Natural killer cell (primary cell): Measurements from ENCODE around the gene RNU2-63P. TPM values are rescaled to one million over a fixed set of nuclear protein-coding genes. Genes with fewer than 3 reads are reported as not detected.

Experiments used
- ATAC-seq, 3 donors: fragments of 150-1000 bp in 2 of 3; fragments of 200-7000 bp in 1 of 3; cut with Tn5 transposase; 1 replicate in 1 of 3; 2 replicates in 2 of 3; pipeline ENCODE4 v1.10.0; 2021; ENCODE audit warnings: mild to moderate bottlenecking in 2 of 3, moderate library complexity in 2 of 3
- DNase-seq, 2 donors: peaks; one replicate each; pipeline versions ENCODE4 v3.0.0 to v3.0.0-alpha.2; 2013 to 2021; ENCODE audit warnings: mixed read lengths in 1 of 2
- H3K27ac ChIP-seq: one replicate; pipeline ENCODE4 v1.5.1; 2013; ENCODE audit warnings: mild to moderate bottlenecking, low read length
- H3K27me3 ChIP-seq: one replicate; pipeline ENCODE4 v1.6.1; 2013; ENCODE audit warnings: low read length; ENCODE audit not compliant: control insufficient read depth, insufficient read depth
- H3K36me3 ChIP-seq: one replicate; pipeline ENCODE4 v1.6.1; 2013; ENCODE audit warnings: low read length; ENCODE audit not compliant: control insufficient read depth, insufficient read depth
- H3K4me1 ChIP-seq: one replicate; pipeline ENCODE4 v1.6.1; 2013; ENCODE audit warnings: low read length; ENCODE audit not compliant: control insufficient read depth, insufficient read depth
- H3K4me3 ChIP-seq: one replicate; pipeline ENCODE4 v1.5.1; 2013; ENCODE audit warnings: low read length
- H3K9me3 ChIP-seq: one replicate; pipeline ENCODE4 v1.6.1; 2013; ENCODE audit warnings: low read length; ENCODE audit not compliant: control insufficient read depth, insufficient read depth
- H3K27ac Mint-ChIP-seq, 2 donors: one replicate each; pipeline ENCODE4 v1.8.0; 2022; ENCODE audit warnings: mild to moderate bottlenecking in 2 of 2, mixed read lengths in 2 of 2, moderate library complexity in 1 of 2
- H3K27me3 Mint-ChIP-seq, 2 donors: one replicate each; pipeline ENCODE4 v1.8.0; 2022; ENCODE audit warnings: low read depth in 2 of 2, mixed read lengths in 2 of 2
- H3K36me3 Mint-ChIP-seq: one replicate; pipeline ENCODE4 v1.8.0; 2022; ENCODE audit warnings: mixed read lengths
- H3K4me1 Mint-ChIP-seq, 2 donors: one replicate each; pipeline ENCODE4 v1.8.0; 2022; ENCODE audit warnings: mixed read lengths in 2 of 2
- H3K4me3 Mint-ChIP-seq: one replicate; pipeline ENCODE4 v1.8.0; 2022; ENCODE audit warnings: mild to moderate bottlenecking, moderate library complexity, mixed read lengths
- H3K9me3 Mint-ChIP-seq, 2 donors: one replicate each; pipeline ENCODE4 v1.8.0; 2022; ENCODE audit warnings: mixed read lengths in 2 of 2
- WGBS: methylation state at CpG from one replicate; pipeline ENCODE4 v1.1.7; 2013; ENCODE audit warnings: missing lambda C conversion rate; ENCODE audit not compliant: insufficient coverage; 5-methylcytosine and 5-hydroxymethylcytosine counted together
- intact Hi-C: fragments of 100-400 bp; cut with micrococcal nuclease; formaldehyde crosslinking; loops from one replicate; pipeline ENCODE4 v1.14.2; 2022
- total RNA-seq, 4 donors: library from RNA; stranded (reverse); fragments of 120-200 nt in 1 of 4; gene quantifications; one replicate each; pipeline versions ENCODE4 v1.2.3 to v1.2.4, GENCODE V29; 2013 to 2022
- TF ChIP-seq, protein P1 (sequence below): fragments of 200-600 bp; IDR thresholded peaks from one replicate; pipeline ENCODE4 v1.8.0; 2022; ENCODE audit warnings: antibody characterized with exemption

RNU2-63P gene
- total RNA-seq, 3 donors from 2014 or later (not counting 1 experiment from before 2014, with no cell fraction given) = 46.9 to 117 (median 48.3) TPM

- peak; percentile 63 to 74 (median 67) for ATAC-seq
- Mint-ChIP-seq H3K9me3 (no peaks in the 10 kb centered on the region), H3K4me3 (peak overlapping the region; percentile 98), H3K27me3 (no peaks in the 10 kb centered on the region), H3K4me1 (peaks cover 20 to 22% of the 10 kb centered on the region in 2 donors), H3K36me3 (no peaks in the 10 kb centered on the region), H3K27ac (peak overlapping the region; percentile 97 to 98)
- TF ChIP-seq, protein P1, sequence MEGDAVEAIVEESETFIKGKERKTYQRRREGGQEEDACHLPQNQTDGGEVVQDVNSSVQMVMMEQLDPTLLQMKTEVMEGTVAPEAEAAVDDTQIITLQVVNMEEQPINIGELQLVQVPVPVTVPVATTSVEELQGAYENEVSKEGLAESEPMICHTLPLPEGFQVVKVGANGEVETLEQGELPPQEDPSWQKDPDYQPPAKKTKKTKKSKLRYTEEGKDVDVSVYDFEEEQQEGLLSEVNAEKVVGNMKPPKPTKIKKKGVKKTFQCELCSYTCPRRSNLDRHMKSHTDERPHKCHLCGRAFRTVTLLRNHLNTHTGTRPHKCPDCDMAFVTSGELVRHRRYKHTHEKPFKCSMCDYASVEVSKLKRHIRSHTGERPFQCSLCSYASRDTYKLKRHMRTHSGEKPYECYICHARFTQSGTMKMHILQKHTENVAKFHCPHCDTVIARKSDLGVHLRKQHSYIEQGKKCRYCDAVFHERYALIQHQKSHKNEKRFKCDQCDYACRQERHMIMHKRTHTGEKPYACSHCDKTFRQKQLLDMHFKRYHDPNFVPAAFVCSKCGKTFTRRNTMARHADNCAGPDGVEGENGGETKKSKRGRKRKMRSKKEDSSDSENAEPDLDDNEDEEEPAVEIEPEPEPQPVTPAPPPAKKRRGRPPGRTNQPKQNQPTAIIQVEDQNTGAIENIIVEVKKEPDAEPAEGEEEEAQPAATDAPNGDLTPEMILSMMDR = no peak
- Histone ChIP-seq H3K4me3 (peak overlapping the region; percentile 75), H3K36me3 (no peaks in the 10 kb centered on the region), H3K27ac (peak overlapping the region; percentile 94), H3K4me1 (peaks cover 8% of the 10 kb centered on the region), H3K9me3 (no peaks in the 10 kb centered on the region), H3K27me3 (no peaks in the 10 kb centered on the region)
- no peak for DNase-seq
- intact Hi-C loops = loop anchor here (1.0 kb wide), 1 partner anchor 38 kb away; the partner anchor contains the start of gene KRCC1
- WGBS = 20% methylated on average over 46 of the region's 46 CpGs
Measured at GRCh38 chr2:88016960-88017779, 823 bp upstream of the RNU2-63P start.

DNA sequence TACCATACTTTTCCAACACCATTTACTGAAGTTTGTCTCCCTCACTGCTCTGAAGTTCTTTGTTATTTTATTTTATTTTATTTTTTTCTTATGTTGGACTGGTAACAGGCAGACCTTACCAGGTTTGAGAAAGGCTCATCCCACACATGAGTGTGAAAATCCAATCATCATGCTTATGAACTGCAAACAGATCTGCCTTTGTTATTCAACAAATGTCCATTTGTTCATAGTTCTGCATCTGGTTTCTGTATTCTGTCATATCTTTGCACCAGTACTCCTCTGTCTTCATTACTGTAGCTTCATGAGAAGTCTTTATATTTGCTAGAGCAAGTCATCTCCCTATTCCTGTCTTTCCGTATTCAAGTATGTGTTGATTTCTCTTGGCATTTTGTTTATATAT, 5.3 kb downstream of the RNU2-63P start:
- H3K4me3 ChIP-seq = no peak overlapping the region
- no CpG with 5 or more reads among the region's 1 CpG for WGBS
- H3K9me3 ChIP-seq = no peaks in the 10 kb centered on the region
- TF ChIP-seq, protein P1 = no peak
- Mint-ChIP-seq H3K4me1 (peaks cover under 1 to 1% of the 10 kb centered on the region in 2 donors), H3K27ac (no peak overlapping the region), H3K36me3 (no peaks in the 10 kb centered on the region), H3K27me3 (no peaks in the 10 kb centered on the region), H3K9me3 (no peaks in the 10 kb centered on the region), H3K4me3 (no peak overlapping the region)
- no peaks in the 10 kb centered on the region for H3K36me3 ChIP-seq
- intact Hi-C loops = no loop called here
- no peak overlapping the region for H3K27ac ChIP-seq
- no peaks in the 10 kb centered on the region for H3K27me3 ChIP-seq
- no peak for ATAC-seq
- no peaks in the 10 kb centered on the region for H3K4me1 ChIP-seq
- DNase-seq = no peak

GRCh38 chr2:88010136-88010535, 6.2 kb downstream of the RNU2-63P start:
- TF ChIP-seq, protein P1 = no peak
- intact Hi-C loops = no loop called here
- no peak overlapping the region for H3K4me3 Mint-ChIP-seq
- no peak for ATAC-seq
- H3K36me3 Mint-ChIP-seq = no peaks in the 10 kb centered on the region
- WGBS = 93% methylated on average over 1 of the region's 1 CpG
- H3K27me3 Mint-ChIP-seq = no peaks in the 10 kb centered on the region
- DNase-seq = no peak
- no peaks in the 10 kb centered on the region for H3K9me3 Mint-ChIP-seq
- Histone ChIP-seq H3K27me3 (no peaks in the 10 kb centered on the region), H3K4me3 (no peak overlapping the region), H3K9me3 (no peaks in the 10 kb centered on the region), H3K36me3 (no peaks in the 10 kb centered on the region), H3K27ac (no peak overlapping the region), H3K4me1 (no peaks in the 10 kb centered on the region)
- H3K4me1 Mint-ChIP-seq = no peaks in the 10 kb centered on the region
- no peak overlapping the region for H3K27ac Mint-ChIP-seq
